ENCODE measurements around the gene GATD1. TPM values are rescaled to one million over a fixed set of nuclear protein-coding genes. Genes with fewer than 3 reads are reported as not detected.

GATD1 gene
- total and polyA plus RNA-seq, 3 donors from 2014 or later, result 64.3 to 84.2 (median 80.9) TPM

DNA sequence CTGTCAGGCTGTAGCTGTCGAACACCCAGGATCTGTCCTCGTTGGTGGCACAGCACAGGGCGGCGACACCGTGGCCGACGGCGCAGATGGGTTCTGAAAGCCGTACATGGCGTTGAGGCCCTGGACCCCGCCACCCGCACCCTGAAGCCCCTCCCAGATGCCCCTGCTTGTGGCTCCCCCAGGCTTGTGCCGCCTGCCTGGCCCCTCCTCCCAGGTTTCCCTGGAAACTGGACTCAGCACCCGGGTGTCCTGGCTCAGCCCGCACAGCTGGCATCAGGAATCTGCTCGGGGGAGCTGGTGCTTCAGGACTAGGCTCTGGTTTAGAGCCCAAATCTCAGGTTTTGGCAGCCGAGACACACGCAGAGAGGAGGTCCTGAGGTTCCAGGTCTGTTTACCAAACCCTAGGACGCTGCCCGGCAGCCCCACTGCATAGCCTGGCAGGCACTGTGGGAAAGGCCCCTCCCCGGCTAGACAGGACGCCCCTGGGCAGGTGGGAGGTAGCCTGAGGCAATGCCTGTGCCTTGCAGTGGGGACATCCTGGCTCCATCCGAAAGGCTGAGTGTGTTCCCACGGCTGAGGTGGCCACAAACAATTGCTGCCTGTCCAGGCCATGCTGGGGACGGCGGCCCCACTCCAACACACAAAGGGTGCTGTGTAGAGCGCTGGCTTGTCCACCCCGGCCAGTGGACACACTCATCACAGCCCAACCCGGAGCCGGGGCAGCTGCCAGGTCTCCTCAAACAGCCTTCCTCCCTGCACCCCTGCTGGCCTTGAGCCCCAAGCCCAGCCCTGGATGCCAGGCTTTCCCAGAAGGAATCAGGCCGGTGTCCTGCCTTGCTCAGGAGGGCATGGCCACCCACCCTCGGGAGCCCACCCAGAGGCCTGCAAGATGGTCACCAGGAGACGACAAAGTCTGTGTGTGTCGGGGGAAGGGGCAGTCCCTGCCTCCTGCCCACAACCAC is 4.6 kb downstream of the GATD1 start:
- no peaks in the 10 kb centered on the region for H3K36me3 ChIP-seq (ENCODE audit: low read depth, missing control alignments)
- H3K4me1 ChIP-seq, result peaks cover 23% of the 10 kb centered on the region
- H3K27ac ChIP-seq, result no peak overlapping the region
- no peak overlapping the region for H3K4me3 ChIP-seq
- intact Hi-C loops (cut with DNase I; ENCODE audit: low total_unique reads), result no loop called here
- WGBS, 2 donors, result 59 to 82% methylated on average over 18 to 34 of the region's 34 CpGs
- no peaks in the 10 kb centered on the region for H3K9me3 ChIP-seq
- DNase-seq, result peak; percentile 67
- TF ChIP-seq POLR2A (IDR thresholded peaks at IDR 0.05), result no peak
- TF ChIP-seq, protein P1, sequence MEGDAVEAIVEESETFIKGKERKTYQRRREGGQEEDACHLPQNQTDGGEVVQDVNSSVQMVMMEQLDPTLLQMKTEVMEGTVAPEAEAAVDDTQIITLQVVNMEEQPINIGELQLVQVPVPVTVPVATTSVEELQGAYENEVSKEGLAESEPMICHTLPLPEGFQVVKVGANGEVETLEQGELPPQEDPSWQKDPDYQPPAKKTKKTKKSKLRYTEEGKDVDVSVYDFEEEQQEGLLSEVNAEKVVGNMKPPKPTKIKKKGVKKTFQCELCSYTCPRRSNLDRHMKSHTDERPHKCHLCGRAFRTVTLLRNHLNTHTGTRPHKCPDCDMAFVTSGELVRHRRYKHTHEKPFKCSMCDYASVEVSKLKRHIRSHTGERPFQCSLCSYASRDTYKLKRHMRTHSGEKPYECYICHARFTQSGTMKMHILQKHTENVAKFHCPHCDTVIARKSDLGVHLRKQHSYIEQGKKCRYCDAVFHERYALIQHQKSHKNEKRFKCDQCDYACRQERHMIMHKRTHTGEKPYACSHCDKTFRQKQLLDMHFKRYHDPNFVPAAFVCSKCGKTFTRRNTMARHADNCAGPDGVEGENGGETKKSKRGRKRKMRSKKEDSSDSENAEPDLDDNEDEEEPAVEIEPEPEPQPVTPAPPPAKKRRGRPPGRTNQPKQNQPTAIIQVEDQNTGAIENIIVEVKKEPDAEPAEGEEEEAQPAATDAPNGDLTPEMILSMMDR (IDR thresholded peaks at IDR 0.05), result no peak
- no peaks in the 10 kb centered on the region for H3K27me3 ChIP-seq

DNA sequence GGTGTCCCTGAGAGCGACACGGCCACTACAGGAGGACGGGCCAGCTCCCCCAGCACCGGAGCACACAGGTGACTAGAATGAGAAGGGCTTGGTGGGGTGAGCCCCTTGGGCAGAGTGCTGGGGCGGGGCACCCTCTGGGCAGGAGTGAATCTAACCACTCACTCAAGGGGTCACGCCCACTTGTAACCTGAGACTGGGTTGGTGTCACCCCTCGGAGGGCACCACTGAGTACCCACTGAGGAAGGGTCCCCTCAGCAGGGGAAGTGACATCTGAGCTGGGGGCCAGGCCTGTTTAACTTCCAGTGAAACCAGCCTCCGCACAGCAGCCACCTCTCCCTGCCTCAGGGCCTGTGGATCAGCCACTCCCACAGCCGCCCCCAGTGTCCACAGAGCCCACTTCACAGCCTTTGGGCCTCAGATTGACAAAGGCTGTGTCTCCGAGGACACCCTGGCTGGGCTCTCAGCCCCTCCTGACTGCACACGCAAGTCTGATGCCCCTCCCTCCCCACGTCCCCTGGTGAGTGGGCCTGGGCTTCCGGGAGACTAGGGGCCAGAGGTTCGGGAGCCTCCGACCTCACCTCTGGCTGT is 5.6 kb downstream of the GATD1 start:
- H3K4me3 ChIP-seq, result no peak overlapping the region
- no peaks in the 10 kb centered on the region for H3K9me3 ChIP-seq
- no peak for TF ChIP-seq POLR2A (IDR thresholded peaks at IDR 0.05)
- TF ChIP-seq, protein P1 (IDR thresholded peaks at IDR 0.05), result no peak
- intact Hi-C loops (cut with DNase I; ENCODE audit: low total_unique reads), result no loop called here
- 72 to 86% methylated on average over 3 to 12 of the region's 15 CpGs for WGBS, 2 donors
- H3K27ac ChIP-seq, result no peak overlapping the region
- no peaks in the 10 kb centered on the region for H3K27me3 ChIP-seq
- DNase-seq, result no peak
- peaks cover 23% of the 10 kb centered on the region for H3K4me1 ChIP-seq
- H3K36me3 ChIP-seq (ENCODE audit: low read depth, missing control alignments), result no peaks in the 10 kb centered on the region

DNA sequence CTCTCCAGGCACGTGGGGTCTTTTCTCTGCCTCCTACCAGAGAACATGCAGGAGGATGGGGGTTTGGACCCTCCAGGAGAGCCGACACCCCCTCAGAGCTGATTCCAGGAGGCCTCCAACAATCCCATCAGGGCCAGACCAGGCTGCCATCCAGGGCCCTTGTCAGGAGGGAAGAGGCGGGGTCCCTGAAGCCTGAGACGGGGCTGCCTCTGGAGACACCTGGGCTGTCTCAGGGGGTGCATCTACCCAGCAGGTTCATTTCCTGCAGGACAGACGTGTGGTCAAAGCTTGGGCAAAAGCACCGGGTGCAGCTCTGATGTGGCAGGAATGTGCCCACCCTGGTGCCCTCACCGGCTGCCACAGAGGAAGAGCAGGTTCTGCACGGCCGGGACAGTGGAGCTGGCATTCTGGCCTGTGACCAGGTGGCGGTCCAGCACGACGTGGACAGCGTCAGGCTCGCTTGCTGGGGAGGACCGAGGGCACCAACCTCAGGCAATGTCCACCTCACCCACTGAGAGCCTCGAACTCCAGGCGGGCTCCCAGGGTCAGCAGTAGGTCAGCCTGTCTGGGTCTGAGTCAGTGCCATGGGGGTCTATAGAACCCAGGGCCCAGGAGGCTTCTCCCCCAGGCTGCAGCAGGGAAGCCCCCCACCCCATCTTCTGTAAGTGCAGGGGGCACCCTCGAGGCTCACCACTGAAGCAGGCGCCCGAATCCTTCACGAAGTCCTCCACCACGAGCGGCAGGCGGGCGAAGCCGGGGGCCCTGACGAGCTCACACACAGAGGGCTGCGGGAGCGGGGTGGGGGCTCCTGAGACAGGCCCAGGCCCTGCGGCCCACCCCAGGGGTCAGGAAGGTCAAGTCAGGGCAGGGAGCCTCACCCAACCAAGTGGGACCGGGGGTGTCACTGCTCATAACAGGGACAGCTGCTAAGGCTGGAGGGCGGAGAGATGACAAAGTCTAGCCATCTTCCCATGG is 6.4 kb downstream of the GATD1 start:
- Histone ChIP-seq H3K27ac (no peak overlapping the region), H3K27me3 (no peaks in the 10 kb centered on the region), H3K4me3 (no peak overlapping the region), H3K36me3 (ENCODE audit: low read depth, missing control alignments) (no peaks in the 10 kb centered on the region), H3K9me3 (no peaks in the 10 kb centered on the region), H3K4me1 (peaks cover 17% of the 10 kb centered on the region)
- intact Hi-C loops (cut with DNase I; ENCODE audit: low total_unique reads), result no loop called here
- 84 to 89% methylated on average over 19 to 23 of the region's 32 CpGs for WGBS, 2 donors
- no peak for DNase-seq
- no peak for TF ChIP-seq POLR2A (IDR thresholded peaks at IDR 0.05)
- TF ChIP-seq, protein P1 (IDR thresholded peaks at IDR 0.05), result no peak

DNA sequence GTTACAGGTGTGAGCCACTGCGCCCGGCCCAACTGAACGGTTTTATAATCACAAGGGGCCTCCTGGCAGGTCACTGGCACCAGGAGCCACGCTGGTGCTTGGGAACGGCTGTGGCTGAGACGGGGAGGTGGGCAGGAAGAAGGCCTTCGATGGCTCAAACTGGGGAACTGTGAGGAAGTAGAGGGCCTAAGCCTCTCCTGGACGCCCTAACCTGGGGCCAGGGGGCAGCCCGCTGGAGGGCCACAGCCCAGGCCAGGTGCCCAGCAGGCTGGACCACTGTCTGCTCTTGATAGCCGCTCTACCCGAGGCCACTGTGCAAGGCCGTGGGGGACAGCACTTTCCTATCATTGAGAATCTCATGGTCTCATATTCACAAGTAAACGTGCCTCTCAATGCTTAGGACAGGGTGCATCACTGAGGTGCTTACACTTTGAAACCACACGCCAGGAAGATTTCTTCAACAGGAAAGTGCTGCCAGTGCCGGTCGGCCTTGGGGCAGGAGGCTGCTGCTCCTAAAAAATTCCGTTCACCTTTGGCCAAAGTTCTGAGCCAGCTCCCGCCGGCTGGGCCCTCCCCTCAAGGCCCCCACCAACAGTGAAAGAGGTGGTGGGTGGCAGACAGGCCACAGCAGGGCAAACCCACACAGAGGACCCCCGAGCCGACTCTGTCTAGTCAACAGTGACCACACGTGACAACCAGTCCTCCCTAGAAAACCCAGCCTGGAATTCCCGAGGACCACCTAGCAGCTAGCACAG is 7.2 kb downstream of the GATD1 start:
- WGBS, 2 donors, result 84 to 91% methylated on average over 19 to 23 of the region's 23 CpGs
- Histone ChIP-seq H3K27me3 (no peaks in the 10 kb centered on the region), H3K36me3 (ENCODE audit: low read depth, missing control alignments) (no peaks in the 10 kb centered on the region), H3K4me1 (peaks cover 9% of the 10 kb centered on the region), H3K4me3 (no peak overlapping the region), H3K27ac (no peak overlapping the region), H3K9me3 (no peaks in the 10 kb centered on the region)
- no peak for DNase-seq
- intact Hi-C loops (cut with DNase I; ENCODE audit: low total_unique reads), result no loop called here
- TF ChIP-seq, protein P1 (IDR thresholded peaks at IDR 0.05), result no peak
- TF ChIP-seq POLR2A (IDR thresholded peaks at IDR 0.05), result no peak

All from testis (tissue), 3 donors.